PC-9 (cell line): ENCODE data around the gene RNF144A.

Experiments used
- CTCF ChIP-seq: fragments of 200-600 bp; sonication (generic); conservative IDR thresholded peaks from 2 replicates; pipeline ENCODE4 v1.6.1; 2017; ENCODE audit warnings: mixed run types, antibody characterized with exemption, mild to moderate bottlenecking, moderate library complexity
- EZH2 ChIP-seq: fragments of 200-600 bp; sonication (generic); IDR thresholded peaks from 2 replicates; pipeline ENCODE4 v1.8.0; 2017; ENCODE audit warnings: antibody characterized with exemption, low read depth

DNA sequence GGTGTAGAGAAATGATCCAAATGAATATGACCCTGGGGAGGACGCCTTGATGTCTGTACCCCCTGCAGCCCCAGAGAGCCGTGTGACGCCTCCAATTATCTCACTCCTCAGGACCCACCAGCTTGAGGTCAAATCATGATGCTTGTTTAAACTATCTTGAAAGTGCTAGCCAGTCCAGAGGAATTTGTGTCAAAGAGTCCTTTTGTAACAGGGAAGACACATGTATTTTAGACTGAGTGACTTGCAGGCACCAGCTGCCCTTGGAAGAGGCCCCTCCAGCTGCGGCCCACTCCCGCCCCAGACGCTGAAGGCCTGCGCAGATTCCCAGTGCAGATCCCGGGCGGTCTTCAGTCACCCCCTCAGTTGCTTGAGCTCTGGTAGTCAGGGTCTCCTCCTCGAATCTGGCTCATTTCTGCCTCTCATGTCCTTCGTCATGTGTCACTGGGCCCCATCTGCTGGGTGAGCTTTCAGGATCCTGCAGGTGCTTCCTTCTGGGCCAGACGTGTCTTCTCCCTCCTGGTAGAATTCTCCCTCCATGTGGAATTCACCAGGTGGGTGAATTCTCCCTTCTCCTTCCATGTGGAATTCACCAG, 77.4 kb downstream of the RNF144A start:
- TF ChIP-seq CTCF (no peak), EZH2 (no peak)
